Measurements from ENCODE around the gene FOXP1. TPM values are rescaled to one million over a fixed set of nuclear protein-coding genes. Genes with fewer than 3 reads are reported as not detected.

Gene FOXP1
- total and polyA plus RNA-seq, 2 of the 8 experiments (the other 6 are each of a cell fraction or from before 2014, with no cell fraction given), result 13.9 to 25.4 TPM

- ChIA-PET POLR2A (ENCODE audit: partially characterized antibody) (interaction anchor here (0.6 to 0.7 kb wide), 3 partner anchors 74 to 210 kb away, joined by 3 read pairs; no protein-coding TSS in a partner anchor), CTCF (ENCODE audit: partially characterized antibody) (interaction anchor here (1.0 to 1.5 kb wide), 5 partner anchors 9 to 328 kb away, joined by 3 to 5 read pairs (median 3); no protein-coding TSS in a partner anchor)
- Histone ChIP-seq H4K91ac (replicated peaks; ENCODE audit: insufficient read length, low read length) (no peak overlapping the region), H2BK20ac (ENCODE audit: low read length) (no peak overlapping the region), H3K18ac (ENCODE audit: extremely low read depth, low read length) (no peak overlapping the region), H3K9me3 (ENCODE audit: insufficient read depth in 2 of 2, low read depth in 1 of 2, low read length in 1 of 2) (no peaks in the 10 kb centered on the region), H3K23ac (ENCODE audit: insufficient read length) (no peak overlapping the region), H3K9ac (replicated peaks in 1 of 4; ENCODE audit: extremely low read depth in 1 of 4, low read depth in 3 of 4, low read length in 3 of 4) (no peak overlapping the region; a peak in 1 of 7 replicates), H2AK5ac (ENCODE audit: low read depth, low read length) (no peak overlapping the region; the same call in 1 of the 2 replicates), H3K4me1 (replicated peaks in 1 of 4; ENCODE audit: control insufficient read depth in 3 of 4, insufficient read depth in 4 of 4, low read length in 3 of 4) (peaks cover 2 to 24% (median 16%) of the 10 kb centered on the region in 4 experiments; a peak in 6 of 7 replicates), H3K4me3 (ENCODE audit: extremely low read depth in 1 of 4, insufficient read depth in 2 of 4, low read depth in 3 of 4, low read length in 4 of 4) (no peak overlapping the region), H2BK15ac (ENCODE audit: low read length) (no peak overlapping the region), H3K56ac (replicated peaks; ENCODE audit: insufficient read length, low read depth, low read length) (no peak overlapping the region), H3K79me2 (ENCODE audit: control insufficient read depth in 1 of 2, insufficient read depth in 2 of 2, low read length in 2 of 2) (peaks cover 0 to 11% of the 10 kb centered on the region in 2 experiments; a peak in 2 of 4 replicates), H3K4ac (replicated peaks; ENCODE audit: insufficient read length, low read depth, low read length) (no peak overlapping the region), H4K8ac (ENCODE audit: extremely low read depth, insufficient read depth, low read length) (no peak overlapping the region), H4K5ac (ENCODE audit: insufficient read length, low read depth, low read length) (no peak overlapping the region), H2AFZ (ENCODE audit: low read length) (no peak overlapping the region), H2BK12ac (ENCODE audit: low read depth, low read length) (no peak overlapping the region; the same call in 1 of the 2 replicates), H3K23me2 (ENCODE audit: low read depth, low read length) (peaks cover 14% of the 10 kb centered on the region), H3K79me1 (ENCODE audit: low read depth, low read length) (no peaks in the 10 kb centered on the region), H3K36me3 (ENCODE audit: control insufficient read depth in 2 of 4, insufficient read depth in 4 of 4, low read length in 3 of 4) (no peaks in the 10 kb centered on the region), H3K14ac (ENCODE audit: insufficient read length) (no peak overlapping the region), H2BK5ac (ENCODE audit: low read depth, low read length) (peak overlapping the region; percentile 75; the same call in 1 of the 2 replicates), H3K27ac (ENCODE audit: low read depth, low read length) (no peak overlapping the region), H3K4me2 (ENCODE audit: insufficient read depth in 1 of 2, low read depth in 2 of 2, low read length in 2 of 2) (no peak overlapping the region; a peak in 1 of 4 replicates), H4K20me1 (replicated peaks in 1 of 2; ENCODE audit: control insufficient read depth in 1 of 2, insufficient read depth in 2 of 2, low read length in 2 of 2) (peaks cover 2 to 3% of the 10 kb centered on the region in 2 experiments), H3K27me3 (replicated peaks in 1 of 4; ENCODE audit: control insufficient read depth in 3 of 4, extremely low read depth in 1 of 4, insufficient read depth in 3 of 4, low read length in 3 of 4) (peaks cover 0 to 11% (median 4%) of the 10 kb centered on the region in 4 experiments; a peak in 2 of 7 replicates), H2BK120ac (replicated peaks; ENCODE audit: low read depth, low read length) (no peak overlapping the region)
- 74% methylated on average over 6 of the region's 6 CpGs; no CpG with 5 or more reads in 1 of the 2 experiments for WGBS, 2 experiments (ENCODE audit: extremely low coverage in 1 of 2, insufficient coverage in 1 of 2, insufficient read length in 1 of 2, insufficient replicate concordance in 2 of 2, low coverage in 1 of 2, low lambda C conversion rate in 2 of 2, missing lambda C conversion rate in 1 of 2)
- DNase-seq (ENCODE audit: low read depth in 1 of 2, low spot score in 2 of 2) (no peak), FAIRE-seq (no peak)
- no peak for TF ChIP-seq CHD2 (IDR thresholded peaks at IDR 0.05; ENCODE audit: low read length)
- TF ChIP-seq NRF1 (IDR thresholded peaks at IDR 0.05; ENCODE audit: low read depth, low read length), result no peak
- TF ChIP-seq RFX5 (IDR thresholded peaks at IDR 0.05; ENCODE audit: borderline replicate concordance, low read depth, low read length), result no peak
- no peak for TF ChIP-seq POU5F1 (IDR thresholded peaks at IDR 0.05; ENCODE audit: low read depth, low read length)
- TF ChIP-seq FOSL1 (IDR thresholded peaks at IDR 0.05; ENCODE audit: insufficient read depth, low read depth, low read length), result no peak
- no peak for TF ChIP-seq BCL11A (IDR thresholded peaks at IDR 0.05; ENCODE audit: low read depth in 2 of 2, low read length in 2 of 2)
- TF ChIP-seq ATF3 (IDR thresholded peaks at IDR 0.05; ENCODE audit: insufficient read depth, low read depth, low read length), result no peak
- no peak for TF ChIP-seq CEBPB (IDR thresholded peaks at IDR 0.05; ENCODE audit: low read depth, low read length)
- no peak for TF ChIP-seq HDAC6 (IDR thresholded peaks at IDR 0.05; ENCODE audit: low read depth, low read length)
- no peak for TF ChIP-seq CBX5 (IDR thresholded peaks at IDR 0.05; ENCODE audit: low read depth, low read length)
- TF ChIP-seq TCF12 (IDR thresholded peaks at IDR 0.05; ENCODE audit: low read depth, low read length), result no peak
- no peak for TF ChIP-seq E2F6 (IDR thresholded peaks at IDR 0.05)
Measured at GRCh38 chr3:71067977-71068654, 515.4 kb downstream of the FOXP1 start.

All from H1 (cell line).